CD1c-positive myeloid dendritic cell (primary cell): ENCODE measurements around the gene GOLGA8J.
"Not testable (repeated sequence)": the region's sequence is repeated elsewhere in the genome, so short reads cannot be mapped to it uniquely, and the experiment has no call there.

ENCODE experiments used
- DNase-seq: peaks from one replicate; pipeline ENCODE4 v3.0.0-alpha.2; 2016; ENCODE audit errors: extremely low spot score

GOLGA8J gene

GRCh38 chr15:30082655-30083054 lies at the start of gene GOLGA8J:
Gene GOLGA8J, plus strand, starts transcription at chr15:30082955. Its CDS starts 98 bp downstream, at chr15:30083053.
- DNase-seq, result not testable (repeated sequence)

GRCh38 chr15:30033211-30033610 lies 49.5 kb upstream of the GOLGA8J start:
- no peak for DNase-seq

GRCh38 chr15:30033763-30034162 lies 49.0 kb upstream of the GOLGA8J start:
- DNase-seq, result no peak

- no peak for DNase-seq
These were observed 46.6 kb upstream of the GOLGA8J start for GRCh38 chr15:30036036-30036703.

- no peak for DNase-seq
These were observed 43.9 kb upstream of the GOLGA8J start for GRCh38 chr15:30038667-30039523.

- DNase-seq, result no peak
These were observed 40.9 kb upstream of the GOLGA8J start for GRCh38 chr15:30041868-30042267.

GRCh38 chr15:30042556-30042955 lies 40.2 kb upstream of the GOLGA8J start:
- DNase-seq, result no peak

GRCh38 chr15:30043211-30043655 lies 39.5 kb upstream of the GOLGA8J start:
- no peak for DNase-seq

GRCh38 chr15:30044377-30044776 lies 38.4 kb upstream of the GOLGA8J start:
- no peak for DNase-seq

GRCh38 chr15:30044826-30045225 lies 37.9 kb upstream of the GOLGA8J start:
- DNase-seq, result not testable (repeated sequence)

GRCh38 chr15:30045248-30046041 lies 37.3 kb upstream of the GOLGA8J start:
- DNase-seq, result not testable (repeated sequence)

GRCh38 chr15:30046430-30046829 lies 36.3 kb upstream of the GOLGA8J start:
- DNase-seq, result no peak

GRCh38 chr15:30055604-30056003 lies 27.2 kb upstream of the GOLGA8J start:
- DNase-seq, result no peak

GRCh38 chr15:30056166-30056565 lies 26.6 kb upstream of the GOLGA8J start:
- no peak for DNase-seq

GRCh38 chr15:30059771-30060170 lies 23.0 kb upstream of the GOLGA8J start:
- no peak for DNase-seq

GRCh38 chr15:30062881-30063280 lies 19.9 kb upstream of the GOLGA8J start:
- no peak for DNase-seq

GRCh38 chr15:30063835-30064546 lies 18.8 kb upstream of the GOLGA8J start:
- no peak for DNase-seq

- DNase-seq, result no peak
These were observed 17.5 kb upstream of the GOLGA8J start for GRCh38 chr15:30065025-30065801.

- DNase-seq, result no peak
These were observed 14.4 kb upstream of the GOLGA8J start for GRCh38 chr15:30068326-30068725.

- no peak for DNase-seq
These were observed 10.1 kb upstream of the GOLGA8J start for GRCh38 chr15:30072630-30073029.

GRCh38 chr15:30073915-30074314 lies 8.8 kb upstream of the GOLGA8J start:
- DNase-seq, result no peak
